Hepatocyte (in vitro differentiated cells): Measurements from ENCODE around the gene FER1L5.

Experiments
- EZH2 ChIP-seq: fragments of 200-600 bp; sonication (generic); IDR thresholded peaks from 2 replicates; pipeline ENCODE4 v1.6.1; 2016; ENCODE audit warnings: antibody characterized with exemption, mild to moderate bottlenecking, borderline replicate concordance
- EZH2phosphoT487 ChIP-seq: fragments of 200-600 bp; sonication (generic); IDR thresholded peaks from one replicate; pipeline ENCODE4 v1.6.1; 2018; ENCODE audit warnings: antibody characterized with exemption, mild to moderate bottlenecking, low read depth, moderate library complexity; ENCODE audit not compliant: unreplicated experiment, severe bottlenecking
- TF ChIP-seq, protein P1 (sequence below): fragments of 200-600 bp; sonication (generic); IDR thresholded peaks from 2 replicates; pipeline ENCODE4 v1.5.1; 2016; ENCODE audit warnings: antibody characterized with exemption, mild to moderate bottlenecking; ENCODE audit not compliant: poor library complexity

- TF ChIP-seq, protein P1, sequence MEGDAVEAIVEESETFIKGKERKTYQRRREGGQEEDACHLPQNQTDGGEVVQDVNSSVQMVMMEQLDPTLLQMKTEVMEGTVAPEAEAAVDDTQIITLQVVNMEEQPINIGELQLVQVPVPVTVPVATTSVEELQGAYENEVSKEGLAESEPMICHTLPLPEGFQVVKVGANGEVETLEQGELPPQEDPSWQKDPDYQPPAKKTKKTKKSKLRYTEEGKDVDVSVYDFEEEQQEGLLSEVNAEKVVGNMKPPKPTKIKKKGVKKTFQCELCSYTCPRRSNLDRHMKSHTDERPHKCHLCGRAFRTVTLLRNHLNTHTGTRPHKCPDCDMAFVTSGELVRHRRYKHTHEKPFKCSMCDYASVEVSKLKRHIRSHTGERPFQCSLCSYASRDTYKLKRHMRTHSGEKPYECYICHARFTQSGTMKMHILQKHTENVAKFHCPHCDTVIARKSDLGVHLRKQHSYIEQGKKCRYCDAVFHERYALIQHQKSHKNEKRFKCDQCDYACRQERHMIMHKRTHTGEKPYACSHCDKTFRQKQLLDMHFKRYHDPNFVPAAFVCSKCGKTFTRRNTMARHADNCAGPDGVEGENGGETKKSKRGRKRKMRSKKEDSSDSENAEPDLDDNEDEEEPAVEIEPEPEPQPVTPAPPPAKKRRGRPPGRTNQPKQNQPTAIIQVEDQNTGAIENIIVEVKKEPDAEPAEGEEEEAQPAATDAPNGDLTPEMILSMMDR = no peak
- TF ChIP-seq EZH2phosphoT487 (no peak), EZH2 (no peak)
Observed at GRCh38 chr2:96688649-96689430, 46.3 kb downstream of the FER1L5 start.
